Calu3 (cell line): ENCODE results near the gene BRINP1. TPM values are rescaled to one million over a fixed set of nuclear protein-coding genes. Genes with fewer than 3 reads are reported as not detected.

Experiments
- BruUV-seq: library from RNA; stranded (reverse); fragments of 400-500 nt; replicated peaks from 2 replicates; lab custom pipeline; 2021; lab: Mats Ljungman, UMichigan
- CTCF ChIA-PET: fragments of 300-600 bp; sonication (Branson Sonifier 250); formaldehyde crosslinking; loops from one replicate; lab custom pipeline; 2022; ENCODE audit warnings: antibody characterized with exemption; lab: Charles Lee
- DNase-seq: peaks from one replicate; pipeline ENCODE4 v3.0.0; 2022
- H3K27ac Mint-ChIP-seq: one replicate; pipeline ENCODE4 v1.8.0; 2022; ENCODE audit warnings: mixed read lengths; ENCODE audit not compliant: unreplicated experiment
- H3K27me3 Mint-ChIP-seq: one replicate; pipeline ENCODE4 v1.8.0; 2022; ENCODE audit warnings: mixed read lengths; ENCODE audit not compliant: unreplicated experiment
- H3K36me3 Mint-ChIP-seq: one replicate; pipeline ENCODE4 v1.8.0; 2022; ENCODE audit warnings: mild to moderate bottlenecking, moderate library complexity, mixed read lengths; ENCODE audit not compliant: insufficient read depth, unreplicated experiment
- H3K4me1 Mint-ChIP-seq: one replicate; pipeline ENCODE4 v1.8.0; 2022; ENCODE audit warnings: mild to moderate bottlenecking, low read depth, mixed read lengths; ENCODE audit not compliant: unreplicated experiment
- H3K4me3 Mint-ChIP-seq: one replicate; pipeline ENCODE4 v1.8.0; 2022; ENCODE audit warnings: mild to moderate bottlenecking, low read depth, moderate library complexity, mixed read lengths; ENCODE audit not compliant: unreplicated experiment
- H3K9me3 Mint-ChIP-seq: one replicate; pipeline ENCODE4 v1.8.0; 2022; ENCODE audit warnings: low read depth, mixed read lengths; ENCODE audit not compliant: unreplicated experiment
- intact Hi-C: fragments of 100-400 bp; cut with micrococcal nuclease; formaldehyde crosslinking; loops from one replicate; pipeline ENCODE4 v1.10.0; 2022; ENCODE audit not compliant: unreplicated experiment
- total RNA-seq: library from RNA; stranded (reverse); gene quantifications from 2 replicates; pipeline ENCODE4 v1.2.3, GENCODE V29; 2022
- TF ChIP-seq, protein P1 (sequence below): fragments of 200-600 bp; IDR thresholded peaks from one replicate; pipeline ENCODE4 v1.8.0; 2022; ENCODE audit warnings: antibody characterized with exemption; ENCODE audit not compliant: unreplicated experiment

Gene BRINP1
- total RNA-seq, 1 experiment from 2014 or later = not detected

DNA sequence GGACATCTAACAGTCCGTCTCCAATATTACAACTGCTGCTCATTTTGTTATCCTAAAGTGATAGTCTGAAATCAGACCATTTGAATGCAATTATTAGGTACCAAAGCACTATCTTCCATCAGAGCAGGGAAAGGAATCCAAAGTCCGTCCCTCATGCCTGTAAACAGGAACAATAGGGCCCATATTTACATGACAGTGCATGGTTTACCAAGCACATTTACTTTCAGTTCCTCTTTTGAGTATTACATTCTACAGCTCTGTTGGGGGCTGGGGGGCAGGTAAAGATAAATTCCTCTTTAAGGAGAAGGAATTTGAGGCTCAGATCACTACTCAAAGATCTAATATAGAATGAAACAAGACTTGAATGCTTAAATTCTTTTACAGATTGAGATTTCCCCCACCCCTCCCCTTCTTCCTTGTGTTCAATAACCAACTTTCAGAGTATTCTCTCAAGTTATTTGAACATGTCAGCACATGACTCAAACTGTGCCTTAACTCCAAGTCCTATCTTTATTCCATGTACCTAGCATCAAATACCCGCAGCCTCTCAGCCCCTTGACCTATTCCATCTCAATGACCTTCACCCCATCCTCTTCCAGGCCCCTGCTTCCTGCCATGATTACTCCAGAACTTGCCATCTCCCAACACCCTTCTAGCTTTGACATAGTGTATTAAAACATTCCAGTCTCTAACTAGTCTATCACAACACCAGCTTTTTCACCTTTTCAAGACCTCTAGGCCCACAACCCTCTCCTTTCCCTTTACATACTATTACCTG lies 71.0 kb downstream of the BRINP1 start:
- peaks cover 12% of the 10 kb centered on the region for H3K9me3 Mint-ChIP-seq
- TF ChIP-seq, protein P1, sequence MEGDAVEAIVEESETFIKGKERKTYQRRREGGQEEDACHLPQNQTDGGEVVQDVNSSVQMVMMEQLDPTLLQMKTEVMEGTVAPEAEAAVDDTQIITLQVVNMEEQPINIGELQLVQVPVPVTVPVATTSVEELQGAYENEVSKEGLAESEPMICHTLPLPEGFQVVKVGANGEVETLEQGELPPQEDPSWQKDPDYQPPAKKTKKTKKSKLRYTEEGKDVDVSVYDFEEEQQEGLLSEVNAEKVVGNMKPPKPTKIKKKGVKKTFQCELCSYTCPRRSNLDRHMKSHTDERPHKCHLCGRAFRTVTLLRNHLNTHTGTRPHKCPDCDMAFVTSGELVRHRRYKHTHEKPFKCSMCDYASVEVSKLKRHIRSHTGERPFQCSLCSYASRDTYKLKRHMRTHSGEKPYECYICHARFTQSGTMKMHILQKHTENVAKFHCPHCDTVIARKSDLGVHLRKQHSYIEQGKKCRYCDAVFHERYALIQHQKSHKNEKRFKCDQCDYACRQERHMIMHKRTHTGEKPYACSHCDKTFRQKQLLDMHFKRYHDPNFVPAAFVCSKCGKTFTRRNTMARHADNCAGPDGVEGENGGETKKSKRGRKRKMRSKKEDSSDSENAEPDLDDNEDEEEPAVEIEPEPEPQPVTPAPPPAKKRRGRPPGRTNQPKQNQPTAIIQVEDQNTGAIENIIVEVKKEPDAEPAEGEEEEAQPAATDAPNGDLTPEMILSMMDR = no peak
- intact Hi-C loops = no loop called here
- CTCF ChIA-PET = no interaction called here
- no peaks in the 10 kb centered on the region for H3K36me3 Mint-ChIP-seq
- H3K4me1 Mint-ChIP-seq = no peaks in the 10 kb centered on the region
- no peaks in the 10 kb centered on the region for H3K27me3 Mint-ChIP-seq
- DNase-seq = no peak
- BruUV-seq = no TSS peak
- no peak overlapping the region for H3K4me3 Mint-ChIP-seq
- no peak overlapping the region for H3K27ac Mint-ChIP-seq

DNA sequence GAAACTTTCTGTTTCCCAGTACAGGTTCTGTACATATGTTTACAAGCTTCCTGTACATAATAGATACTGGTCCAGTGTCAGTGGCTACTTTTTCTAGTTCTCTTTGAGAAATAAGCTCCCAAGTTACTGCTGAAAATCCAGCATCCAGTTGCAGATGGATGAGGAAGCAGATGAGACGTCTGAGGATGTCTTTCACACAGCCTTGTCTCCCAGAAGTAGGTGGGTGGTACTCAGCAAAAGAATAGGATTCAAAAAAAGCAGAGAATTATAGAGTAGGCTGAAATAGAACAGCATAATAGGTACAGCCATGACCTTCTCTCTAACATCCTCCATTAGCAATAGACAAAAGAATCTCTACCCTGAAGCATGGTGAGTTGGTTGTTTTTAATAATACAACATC lies 77.7 kb downstream of the BRINP1 start:
- Mint-ChIP-seq H3K4me1 (no peaks in the 10 kb centered on the region), H3K27ac (no peak overlapping the region), H3K36me3 (no peaks in the 10 kb centered on the region)

DNA sequence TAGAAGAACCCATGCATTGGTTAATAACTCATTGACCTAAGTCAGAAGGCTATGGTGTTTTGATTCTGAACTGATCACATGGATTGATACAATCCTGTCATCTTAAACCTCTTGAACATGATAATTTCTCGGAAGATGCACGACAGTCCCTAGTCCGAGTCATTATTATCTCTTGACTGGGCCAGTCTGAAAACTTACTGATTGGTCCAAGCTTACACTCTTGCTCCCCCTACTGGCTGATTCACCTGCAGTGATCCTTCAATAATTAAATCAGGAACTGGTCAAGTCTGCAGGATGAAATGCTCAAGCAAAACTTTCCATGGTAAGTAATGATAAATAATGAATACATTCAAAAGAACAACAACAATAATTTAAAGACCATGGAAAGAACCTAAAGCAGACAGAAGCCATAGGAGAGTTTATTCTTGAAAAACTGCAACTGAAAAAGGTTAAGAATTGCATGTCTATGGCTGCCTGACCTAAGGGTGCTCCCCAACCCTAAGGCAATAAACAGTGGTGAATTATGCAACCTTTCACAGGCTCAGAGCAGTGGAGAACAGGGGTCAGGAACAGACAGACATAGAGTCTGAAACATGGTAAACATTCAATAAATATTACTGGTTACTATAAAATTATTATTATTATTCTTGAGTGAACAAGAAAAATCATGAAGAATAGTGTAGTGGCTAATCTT lies 79.3 kb downstream of the BRINP1 start:
- TF ChIP-seq, protein P1 = no peak
- H3K27ac Mint-ChIP-seq = no peak overlapping the region
- no peaks in the 10 kb centered on the region for H3K4me1 Mint-ChIP-seq
- CTCF ChIA-PET = no interaction called here
- intact Hi-C loops = no loop called here
- H3K4me3 Mint-ChIP-seq = no peak overlapping the region
- no TSS peak for BruUV-seq
- H3K9me3 Mint-ChIP-seq = peaks cover 6% of the 10 kb centered on the region
- DNase-seq = no peak
- no peaks in the 10 kb centered on the region for H3K36me3 Mint-ChIP-seq
- H3K27me3 Mint-ChIP-seq = no peaks in the 10 kb centered on the region

More for the DNA sequence above, 77.7 kb downstream of the BRINP1 start:
- BruUV-seq = no TSS peak
- intact Hi-C loops = no loop called here
- TF ChIP-seq, protein P1 = no peak
- CTCF ChIA-PET = no interaction called here
- Mint-ChIP-seq H3K4me3 (no peak overlapping the region), H3K9me3 (peaks cover 6% of the 10 kb centered on the region), H3K27me3 (no peaks in the 10 kb centered on the region)
- DNase-seq = no peak

DNA sequence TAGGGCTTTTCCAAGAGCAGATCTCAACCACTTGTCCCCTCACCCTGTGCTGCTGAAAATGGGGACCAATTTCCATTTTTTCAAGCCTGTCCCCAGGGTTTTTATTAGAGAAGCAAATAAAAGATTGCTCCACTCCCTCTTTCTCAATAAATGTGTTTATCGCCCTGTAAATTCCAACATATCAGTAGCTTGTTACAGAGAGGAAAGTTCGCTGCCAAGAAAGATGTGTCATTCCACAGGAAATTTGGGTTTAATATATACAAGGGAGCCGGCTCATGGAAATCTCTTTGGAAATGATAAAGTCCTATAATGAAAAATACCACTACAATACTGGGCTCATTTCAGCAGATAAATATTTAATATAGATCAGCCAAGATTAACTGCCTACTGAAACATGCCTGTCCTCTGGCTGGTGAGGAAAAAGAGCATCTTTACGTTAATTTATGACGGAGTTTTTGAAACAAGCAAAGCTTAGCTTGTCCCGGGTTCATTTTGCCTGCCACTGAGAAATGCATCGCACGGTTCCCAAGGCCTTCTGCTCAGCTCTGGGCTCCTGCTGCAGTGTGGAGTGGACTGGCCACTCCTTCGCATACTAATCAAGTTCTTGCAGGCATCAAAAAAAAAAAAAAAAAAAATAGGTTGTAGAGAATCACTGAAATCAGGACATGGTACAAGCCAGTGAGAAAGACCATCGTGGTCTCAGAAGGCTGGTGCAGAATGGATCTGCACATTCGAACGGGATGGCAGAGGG lies 84.5 kb downstream of the BRINP1 start:
- DNase-seq = no peak
- intact Hi-C loops = no loop called here
- Mint-ChIP-seq H3K27me3 (no peaks in the 10 kb centered on the region), H3K4me1 (no peaks in the 10 kb centered on the region), H3K27ac (no peak overlapping the region), H3K4me3 (no peak overlapping the region), H3K9me3 (peaks cover 4% of the 10 kb centered on the region), H3K36me3 (no peaks in the 10 kb centered on the region)
- no TSS peak for BruUV-seq
- CTCF ChIA-PET = no interaction called here
- TF ChIP-seq, protein P1 = no peak
